ENCODE results near the gene SUCO.

The SUCO gene

DNA sequence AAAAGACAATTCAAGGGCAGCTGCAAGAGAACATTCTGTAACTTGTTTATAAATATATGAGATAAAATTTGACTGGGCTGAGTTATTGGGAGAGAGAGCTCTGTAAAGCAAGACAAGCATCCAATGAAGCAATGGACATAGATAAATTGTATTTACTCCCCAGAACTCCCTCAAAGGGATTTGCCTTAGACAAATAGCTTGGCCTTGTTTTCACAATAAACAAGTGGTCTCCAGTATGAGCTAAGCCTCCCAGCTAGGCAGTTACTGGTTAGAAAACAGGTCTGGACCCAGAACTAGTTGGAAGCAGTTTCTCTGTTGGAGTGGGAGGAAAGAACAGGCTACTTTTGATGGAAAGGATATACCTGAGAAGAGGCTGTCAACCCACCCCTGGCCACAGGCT lies 25.2 kb upstream of the SUCO start:
- DNase-seq (ENCODE audit: low spot score in 2 of 2) (no peak), ATAC-seq (no peak)
- H3K4me1 Mint-ChIP-seq: no peaks in the 10 kb centered on the region
- H3K4me3 Mint-ChIP-seq: no peak overlapping the region
- H3K9me3 Mint-ChIP-seq: no peaks in the 10 kb centered on the region
- H3K27ac Mint-ChIP-seq: no peak overlapping the region
- no peaks in the 10 kb centered on the region for H3K36me3 Mint-ChIP-seq

DNA sequence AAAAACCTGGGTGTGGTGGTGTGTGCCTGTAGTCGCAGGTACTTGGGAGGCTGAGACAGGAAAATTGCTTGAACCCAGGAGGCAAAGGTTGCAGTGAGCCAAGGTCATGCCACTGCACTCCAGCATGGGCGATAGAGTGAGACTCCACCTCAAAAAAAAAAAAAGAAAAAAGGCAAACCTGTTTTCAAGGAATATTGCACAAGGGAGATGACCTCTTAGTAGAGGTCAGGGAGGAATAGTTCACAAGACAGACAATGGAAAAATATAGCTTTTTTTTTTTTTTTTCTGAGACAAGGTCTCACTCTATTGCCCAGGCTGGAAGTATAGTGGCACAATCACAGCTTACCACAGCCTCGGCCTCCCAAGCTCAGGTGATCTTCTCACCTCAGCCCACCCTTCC lies 22.5 kb upstream of the SUCO start:
- H3K27ac Mint-ChIP-seq: no peak overlapping the region
- no peaks in the 10 kb centered on the region for H3K36me3 Mint-ChIP-seq

GRCh38 chr1:172512591-172512990 lies 20.4 kb upstream of the SUCO start:
- Mint-ChIP-seq H3K27ac (no peak overlapping the region), H3K9me3 (no peaks in the 10 kb centered on the region), H3K4me1 (no peaks in the 10 kb centered on the region), H3K36me3 (no peaks in the 10 kb centered on the region), H3K4me3 (no peak overlapping the region)
- ATAC-seq (no peak), DNase-seq (ENCODE audit: low spot score in 2 of 2) (no peak)

More for the DNA sequence above, 22.5 kb upstream of the SUCO start:
- ATAC-seq: no peak
- DNase-seq (ENCODE audit: low spot score in 2 of 2): no peak
- Mint-ChIP-seq H3K9me3 (no peaks in the 10 kb centered on the region), H3K4me3 (no peak overlapping the region), H3K4me1 (no peaks in the 10 kb centered on the region)

GRCh38 chr1:172513479-172513878 lies 19.5 kb upstream of the SUCO start:
- H3K4me1 Mint-ChIP-seq: no peaks in the 10 kb centered on the region
- no peaks in the 10 kb centered on the region for H3K36me3 Mint-ChIP-seq
- H3K27ac Mint-ChIP-seq: no peak overlapping the region
- H3K4me3 Mint-ChIP-seq: no peak overlapping the region
- ATAC-seq (no peak), DNase-seq (ENCODE audit: low spot score in 2 of 2) (no peak)
- no peaks in the 10 kb centered on the region for H3K9me3 Mint-ChIP-seq

DNA sequence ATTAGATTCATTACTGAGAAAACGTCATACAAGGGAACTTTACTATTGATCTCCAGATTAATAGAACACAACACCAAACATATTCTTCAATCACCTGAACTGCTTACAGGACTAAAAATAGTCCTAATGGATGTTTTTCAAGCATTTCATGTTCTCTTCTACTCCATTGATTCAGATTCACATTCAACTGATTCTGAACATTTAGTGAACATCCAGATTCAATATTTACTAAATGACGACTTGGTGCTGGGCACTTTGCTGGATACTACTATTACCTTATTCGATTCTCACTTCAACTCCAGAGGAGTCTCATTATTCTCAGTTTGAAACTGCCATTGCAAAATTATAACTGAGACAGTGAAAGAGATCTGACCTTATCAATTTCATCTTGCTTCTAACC lies 18.8 kb upstream of the SUCO start:
- ATAC-seq (no peak), DNase-seq (ENCODE audit: low spot score in 2 of 2) (no peak)
- Mint-ChIP-seq H3K36me3 (no peaks in the 10 kb centered on the region), H3K4me3 (no peak overlapping the region), H3K9me3 (no peaks in the 10 kb centered on the region), H3K4me1 (no peaks in the 10 kb centered on the region), H3K27ac (no peak overlapping the region)

- H3K4me3 Mint-ChIP-seq: no peak overlapping the region
- no peak overlapping the region for H3K27ac Mint-ChIP-seq
- ATAC-seq (no peak), DNase-seq (ENCODE audit: low spot score in 2 of 2) (no peak)
- H3K9me3 Mint-ChIP-seq: no peaks in the 10 kb centered on the region
- H3K36me3 Mint-ChIP-seq: no peaks in the 10 kb centered on the region
- no peaks in the 10 kb centered on the region for H3K4me1 Mint-ChIP-seq
Measured at GRCh38 chr1:172515436-172515835, 17.5 kb upstream of the SUCO start.

- no peaks in the 10 kb centered on the region for H3K36me3 Mint-ChIP-seq
- H3K4me3 Mint-ChIP-seq: no peak overlapping the region
- no peak for ATAC-seq
- DNase-seq (ENCODE audit: low spot score in 2 of 2): no peak
- no peaks in the 10 kb centered on the region for H3K4me1 Mint-ChIP-seq
- H3K9me3 Mint-ChIP-seq: no peaks in the 10 kb centered on the region
- H3K27ac Mint-ChIP-seq: no peak overlapping the region
Measured at GRCh38 chr1:172515927-172516326, 17.0 kb upstream of the SUCO start.

GRCh38 chr1:172517081-172517480 lies 15.9 kb upstream of the SUCO start:
- no peaks in the 10 kb centered on the region for H3K9me3 Mint-ChIP-seq
- DNase-seq (ENCODE audit: low spot score in 2 of 2) (no peak), ATAC-seq (no peak)
- H3K27ac Mint-ChIP-seq: no peak overlapping the region
- H3K36me3 Mint-ChIP-seq: no peaks in the 10 kb centered on the region
- H3K4me1 Mint-ChIP-seq: no peaks in the 10 kb centered on the region
- H3K4me3 Mint-ChIP-seq: no peak overlapping the region

DNA sequence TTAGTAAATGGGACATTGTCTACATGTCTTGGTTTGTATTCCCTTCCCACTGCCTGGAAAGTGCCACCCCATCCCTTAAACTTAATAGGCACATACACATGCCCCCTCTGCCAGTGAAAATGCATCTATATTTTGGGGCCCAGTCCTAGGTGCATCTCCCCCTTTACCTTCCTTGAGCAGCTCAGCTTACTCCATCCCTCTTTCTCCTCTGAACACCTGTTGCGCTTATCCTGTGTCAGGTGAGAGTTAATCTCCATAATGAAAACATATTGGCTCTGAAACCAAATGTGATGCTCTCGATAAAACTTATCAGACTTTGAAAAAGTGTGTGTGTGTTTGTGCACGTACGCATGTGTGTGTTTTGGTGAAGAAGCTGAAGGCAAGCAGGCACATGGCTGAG lies 15.4 kb upstream of the SUCO start:
- no peak for ATAC-seq
- H3K36me3 Mint-ChIP-seq: no peaks in the 10 kb centered on the region
- DNase-seq (ENCODE audit: low spot score in 2 of 2): no peak
- H3K9me3 Mint-ChIP-seq: no peaks in the 10 kb centered on the region
- H3K4me1 Mint-ChIP-seq: no peaks in the 10 kb centered on the region
- no peak overlapping the region for H3K27ac Mint-ChIP-seq
- H3K4me3 Mint-ChIP-seq: no peak overlapping the region

DNA sequence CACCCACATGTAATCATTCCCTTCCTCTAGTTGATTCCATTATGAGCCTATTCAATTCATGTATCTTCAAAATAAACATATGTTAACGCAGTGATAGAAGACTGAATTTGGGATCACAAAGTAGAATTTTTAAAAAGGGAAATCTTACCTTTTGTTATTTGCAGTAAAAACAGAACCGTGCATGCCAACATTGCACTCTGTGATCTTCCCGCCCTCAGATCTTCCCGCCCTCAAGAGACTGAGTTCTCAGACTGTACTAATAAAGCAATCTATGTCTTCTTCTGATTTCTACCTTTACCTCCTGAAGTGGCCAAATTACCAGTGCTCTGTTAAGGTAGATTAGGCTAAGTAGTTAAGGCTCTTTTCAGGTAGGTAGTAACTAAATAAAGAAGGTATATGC lies 3.6 kb upstream of the SUCO start:
- no peak for ATAC-seq
- peaks cover 20% of the 10 kb centered on the region for H3K4me1 Mint-ChIP-seq

GRCh38 chr1:172530000-172530399 lies 3.0 kb upstream of the SUCO start:
- H3K4me3 Mint-ChIP-seq: no peak overlapping the region
- no peaks in the 10 kb centered on the region for H3K9me3 Mint-ChIP-seq
- peaks cover 18% of the 10 kb centered on the region for H3K36me3 Mint-ChIP-seq
- DNase-seq (ENCODE audit: low spot score in 2 of 2) (no peak), ATAC-seq (no peak)
- H3K27ac Mint-ChIP-seq: no peak overlapping the region
- H3K4me1 Mint-ChIP-seq: peaks cover 25% of the 10 kb centered on the region

More for the DNA sequence above, 3.6 kb upstream of the SUCO start:
- Mint-ChIP-seq H3K36me3 (peaks cover 18% of the 10 kb centered on the region), H3K4me3 (no peak overlapping the region), H3K9me3 (no peaks in the 10 kb centered on the region), H3K27ac (no peak overlapping the region)
- no peak for DNase-seq (ENCODE audit: low spot score in 2 of 2)

DNA sequence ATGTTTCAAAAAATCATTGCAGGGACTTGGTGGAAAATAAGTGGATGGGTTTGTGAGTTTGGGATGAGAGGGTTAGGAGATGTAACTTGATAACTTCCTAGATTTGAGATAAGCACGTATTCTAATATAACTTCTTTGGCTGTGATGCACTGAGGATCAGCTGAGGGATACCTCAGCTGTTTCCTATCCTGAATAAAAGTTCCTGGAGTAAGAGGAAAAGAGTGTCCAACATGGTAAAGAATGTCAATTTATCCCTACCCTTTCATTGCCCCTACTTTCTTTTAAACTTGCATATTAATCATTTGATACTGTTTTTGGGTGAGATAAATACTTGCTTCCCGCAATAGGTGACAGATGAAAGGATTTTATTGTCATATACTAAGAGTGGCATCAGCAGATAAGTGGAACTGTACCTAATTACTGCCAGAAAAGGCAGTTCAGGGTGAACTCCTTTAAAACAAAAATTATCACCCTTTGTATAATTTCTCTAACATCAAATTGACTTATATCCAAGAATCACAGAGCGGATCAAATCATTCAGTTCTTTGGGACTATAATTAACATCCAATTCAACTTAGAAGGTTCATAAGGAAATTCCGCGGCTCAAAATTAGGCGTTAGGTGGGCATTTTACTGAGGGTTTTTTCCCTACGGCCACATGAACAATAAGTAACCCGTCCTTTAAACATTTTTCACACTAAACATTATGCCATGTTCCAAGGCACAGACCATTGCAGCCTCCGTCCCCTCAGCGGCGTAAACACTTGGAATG lies 1.4 kb upstream of the SUCO start:
- peaks cover 18% of the 10 kb centered on the region for H3K36me3 Mint-ChIP-seq
- H3K27ac Mint-ChIP-seq: peak overlapping the region; percentile 94
- ATAC-seq: no peak
- no peaks in the 10 kb centered on the region for H3K9me3 Mint-ChIP-seq
- no peak for DNase-seq (ENCODE audit: low spot score in 2 of 2)
- H3K4me3 Mint-ChIP-seq: peak overlapping the region; percentile 86
- H3K4me1 Mint-ChIP-seq: peaks cover 35% of the 10 kb centered on the region

DNA sequence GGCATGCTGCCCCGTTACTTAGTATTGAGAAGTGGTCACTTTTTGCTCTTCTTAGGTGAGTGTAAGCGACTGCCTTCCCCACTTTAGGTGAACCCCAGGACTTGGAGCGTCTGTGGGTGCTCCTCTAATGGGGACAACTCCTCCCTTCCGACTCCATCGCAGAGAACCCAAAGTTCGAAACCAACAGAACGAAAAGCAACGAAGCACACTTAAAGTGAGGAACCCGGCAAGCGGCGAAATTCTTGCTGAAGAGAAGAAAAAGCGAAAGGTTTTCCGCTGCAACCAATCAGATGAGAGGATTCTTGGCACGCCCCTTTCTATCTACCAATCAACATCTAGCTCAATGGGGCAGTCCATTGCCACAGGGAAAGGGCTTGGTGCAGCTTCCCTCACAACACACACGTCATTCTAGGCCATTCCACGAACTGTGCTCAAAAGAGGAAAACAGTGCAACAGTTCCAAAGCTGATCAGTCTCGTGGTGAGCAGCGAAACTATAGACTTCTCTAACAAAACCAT lies 709 bp upstream of the SUCO start:
- H3K4me1 Mint-ChIP-seq: peaks cover 35% of the 10 kb centered on the region
- no peaks in the 10 kb centered on the region for H3K9me3 Mint-ChIP-seq
- peaks cover 18% of the 10 kb centered on the region for H3K36me3 Mint-ChIP-seq
- peak in 1 of 2 donors; percentile 91 for DNase-seq (ENCODE audit: low spot score in 2 of 2)
- H3K27ac Mint-ChIP-seq: peak overlapping the region; percentile 94
- peak overlapping the region; percentile 86 for H3K4me3 Mint-ChIP-seq
- ATAC-seq: peak; percentile 84

- H3K9me3 Mint-ChIP-seq: no peaks in the 10 kb centered on the region
- H3K4me1 Mint-ChIP-seq: peaks cover 43% of the 10 kb centered on the region
- peaks cover 18% of the 10 kb centered on the region for H3K36me3 Mint-ChIP-seq
- peak in 1 of 2 donors; percentile 6 for DNase-seq (ENCODE audit: low spot score in 2 of 2)
- peak overlapping the region; percentile 94 for H3K27ac Mint-ChIP-seq
- ATAC-seq: no peak
- H3K4me3 Mint-ChIP-seq: peak overlapping the region; percentile 86
Measured at GRCh38 chr1:172533513-172534151, 682 bp downstream of the SUCO start.

DNA sequence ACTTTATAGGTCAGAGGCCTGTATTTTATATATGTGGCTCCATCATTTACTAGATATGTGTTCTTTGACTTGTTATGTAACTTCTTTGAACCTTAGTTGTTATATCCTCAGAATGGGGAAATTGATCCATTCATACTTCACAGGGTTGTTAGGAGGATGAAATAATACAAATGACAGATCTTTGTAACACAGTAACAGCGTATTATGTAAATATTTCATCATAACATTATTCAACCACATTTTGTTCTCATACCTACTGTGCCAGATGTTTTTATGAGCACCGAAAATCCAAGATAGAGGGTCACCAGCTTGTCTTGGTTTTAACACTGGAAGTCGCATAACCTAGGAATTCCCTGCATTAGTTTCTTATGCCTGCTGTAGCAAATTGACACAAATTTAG lies 3.3 kb downstream of the SUCO start:
- no peaks in the 10 kb centered on the region for H3K9me3 Mint-ChIP-seq

GRCh38 chr1:172537366-172537765 lies 4.4 kb downstream of the SUCO start:
- Mint-ChIP-seq H3K9me3 (no peaks in the 10 kb centered on the region), H3K36me3 (peaks cover 14% of the 10 kb centered on the region), H3K4me3 (no peak overlapping the region), H3K27ac (no peak overlapping the region), H3K4me1 (peaks cover 48% of the 10 kb centered on the region)
- ATAC-seq: no peak
- DNase-seq (ENCODE audit: low spot score in 2 of 2): no peak

More for the DNA sequence above, 3.3 kb downstream of the SUCO start:
- Mint-ChIP-seq H3K36me3 (peaks cover 18% of the 10 kb centered on the region), H3K27ac (no peak overlapping the region), H3K4me1 (peaks cover 50% of the 10 kb centered on the region), H3K4me3 (no peak overlapping the region)
- DNase-seq (ENCODE audit: low spot score in 2 of 2) (no peak), ATAC-seq (no peak)
